B cell (primary cell): ENCODE results near the gene H1-8. TPM values are rescaled to one million over a fixed set of nuclear protein-coding genes. Genes with fewer than 3 reads are reported as not detected.

Experiments
- ATAC-seq: fragments of 200-7000 bp; cut with Tn5 transposase; one replicate; pipeline ENCODE4 v1.10.0; 2021; ENCODE audit warnings: low read depth, mild to moderate bottlenecking, moderate number of reproducible peaks, moderate library complexity
- CTCF ChIA-PET: fragments of 350-600 bp; sonication (Branson Sonifier 250); formaldehyde crosslinking; loops from one replicate; lab custom pipeline; 2021; ENCODE audit warnings: antibody characterized with exemption, inconsistent platforms; lab: Charles Lee
- POLR2A ChIA-PET: fragments of 350-600 bp; sonication (Branson Sonifier 250); formaldehyde crosslinking; loops from one replicate; lab custom pipeline; 2021; ENCODE audit warnings: antibody characterized with exemption; lab: Charles Lee
- DNase-seq: peaks from one replicate; pipeline ENCODE4 v3.0.0; 2013
- H2AFZ ChIP-seq: 2 replicates; pipeline ENCODE4 v1.6.1; 2012; ENCODE audit warnings: mild to moderate bottlenecking, low read depth, low read length; ENCODE audit not compliant: insufficient read depth, poor library complexity, severe bottlenecking
- H3K27ac ChIP-seq, 2 donors: 1 replicate in 1 of 2; 2 replicates in 1 of 2; pipeline ENCODE4 v1.5.1; 2012 to 2013; ENCODE audit warnings: low read length in 2 of 2, mild to moderate bottlenecking in 2 of 2, moderate library complexity in 1 of 2
- H3K27me3 ChIP-seq, 4 experiments: fragments of 200-600 bp in 1 of 4; sonication (generic) in 1 of 4; replicated peaks in 1 of 4; 1 replicate in 2 of 4; 2 replicates in 2 of 4; pipeline versions ENCODE4 v1.6.1 to v1.7.0; 2013 to 2016; ENCODE audit warnings: low read length in 3 of 4, mild to moderate bottlenecking in 2 of 4, mixed read lengths in 1 of 4, moderate library complexity in 1 of 4; ENCODE audit not compliant: insufficient read depth in 4 of 4, control insufficient read depth in 3 of 4; ENCODE audit errors: control extremely low read depth in 1 of 4
- H3K36me3 ChIP-seq, 2 experiments: replicated peaks in 1 of 2; 1 replicate in 1 of 2; 2 replicates in 1 of 2; pipeline versions ENCODE4 v1.6.1 to v1.7.1; 2013; ENCODE audit warnings: low read length in 1 of 2; ENCODE audit not compliant: insufficient read depth in 2 of 2, control insufficient read depth in 1 of 2; ENCODE audit errors: control extremely low read depth in 1 of 2, extremely low read depth in 1 of 2
- H3K4me1 ChIP-seq, 2 donors: fragments of 200-600 bp in 1 of 2; sonication (generic) in 1 of 2; 1 replicate in 1 of 2; 2 replicates in 1 of 2; pipeline versions ENCODE4 v1.5.1 to v1.6.1; 2013 to 2017; ENCODE audit warnings: low read length in 2 of 2; ENCODE audit not compliant: control insufficient read depth in 2 of 2, insufficient read depth in 2 of 2
- H3K4me2 ChIP-seq: replicated peaks from 2 replicates; pipeline ENCODE3; 2012; ENCODE audit warnings: mild to moderate bottlenecking, low read depth, low read length; ENCODE audit not compliant: poor library complexity, severe bottlenecking
- H3K4me3 ChIP-seq, 5 experiments: fragments of 200-600 bp in 1 of 5; sonication (generic) in 1 of 5; 1 replicate in 3 of 5; 2 replicates in 2 of 5; pipeline versions ENCODE4 v1.5.1 to v1.7.0; 2011 to 2016; ENCODE audit warnings: low read length in 4 of 5, mild to moderate bottlenecking in 4 of 5, low read depth in 2 of 5, control low read depth in 1 of 5, moderate library complexity in 1 of 5; ENCODE audit not compliant: insufficient read depth in 1 of 5; ENCODE audit errors: control extremely low read depth in 1 of 5, extremely low read depth in 1 of 5
- H3K79me2 ChIP-seq: fragments of 200-600 bp; sonication (generic); one replicate; pipeline ENCODE4 v1.6.0; 2016; ENCODE audit warnings: low read length; ENCODE audit not compliant: control insufficient read depth, insufficient read depth
- H3K9ac ChIP-seq: fragments of 200-600 bp; sonication (generic); 2 replicates; pipeline ENCODE4 v1.6.1; 2017; ENCODE audit warnings: mild to moderate bottlenecking, low read length, moderate library complexity
- H3K9me3 ChIP-seq, 3 donors: one replicate each; pipeline versions ENCODE4 v1.6.1 to v1.7.1; 2013; ENCODE audit warnings: low read length in 2 of 3; ENCODE audit not compliant: control insufficient read depth in 2 of 3, insufficient read depth in 1 of 3; ENCODE audit errors: control extremely low read depth in 1 of 3
- H4K20me1 ChIP-seq: 2 replicates; pipeline ENCODE4 v1.6.0; 2012; ENCODE audit warnings: mild to moderate bottlenecking, low read length; ENCODE audit not compliant: insufficient read depth, control insufficient read depth, poor library complexity, severe bottlenecking
- H3K27ac Mint-ChIP-seq: one replicate; pipeline ENCODE4 v1.8.0; 2021; ENCODE audit warnings: mixed read lengths
- H3K27me3 Mint-ChIP-seq: one replicate; pipeline ENCODE4 v1.8.0; 2021; ENCODE audit warnings: mixed read lengths
- H3K4me1 Mint-ChIP-seq: one replicate; pipeline ENCODE4 v1.8.0; 2021; ENCODE audit warnings: mixed read lengths
- H3K4me3 Mint-ChIP-seq: one replicate; pipeline ENCODE4 v1.8.0; 2021; ENCODE audit warnings: mixed read lengths
- H3K9me3 Mint-ChIP-seq: one replicate; pipeline ENCODE4 v1.8.0; 2022; ENCODE audit warnings: mixed read lengths; ENCODE audit not compliant: insufficient read depth
- EZH2 ChIP-seq: IDR thresholded peaks from 2 replicates; pipeline ENCODE4 v1.6.1; 2012; ENCODE audit warnings: borderline replicate concordance, low read depth, mild to moderate bottlenecking, moderate library complexity, low read length; ENCODE audit not compliant: insufficient read depth, poor library complexity, severe bottlenecking
- WGBS: methylation state at CpG from one replicate; pipeline ENCODE4 v1.1.5; 2013; ENCODE audit warnings: missing lambda C conversion rate; ENCODE audit not compliant: insufficient coverage; 5-methylcytosine and 5-hydroxymethylcytosine counted together
- intact Hi-C: fragments of 100-400 bp; cut with micrococcal nuclease; formaldehyde crosslinking; loops from one replicate; pipeline ENCODE4 v1.10.0; 2022
- polyA plus RNA-seq: library from polyadenylated mRNA; depleted of rRNA; stranded (reverse); fragments of >200 nt; gene quantifications from 2 replicates; pipeline ENCODE4 v1.2.3, GENCODE V29; 2012
- total RNA-seq, 2 donors: library from RNA; stranded (reverse); fragments of 120-200 nt in 1 of 2; gene quantifications; 1 replicate in 1 of 2; 2 replicates in 1 of 2; pipeline versions ENCODE4 v1.2.3 to v1.2.4, GENCODE V29; 2013 to 2022
- TF ChIP-seq, protein P1 (sequence below): fragments of 200-600 bp; IDR thresholded peaks from one replicate; pipeline ENCODE4 v1.8.0; 2022; ENCODE audit warnings: antibody characterized with exemption, mild to moderate bottlenecking

H1-8 gene
- total and polyA plus RNA-seq, 2 donors (not counting 1 experiment from before 2014, with no cell fraction given): not detected

DNA sequence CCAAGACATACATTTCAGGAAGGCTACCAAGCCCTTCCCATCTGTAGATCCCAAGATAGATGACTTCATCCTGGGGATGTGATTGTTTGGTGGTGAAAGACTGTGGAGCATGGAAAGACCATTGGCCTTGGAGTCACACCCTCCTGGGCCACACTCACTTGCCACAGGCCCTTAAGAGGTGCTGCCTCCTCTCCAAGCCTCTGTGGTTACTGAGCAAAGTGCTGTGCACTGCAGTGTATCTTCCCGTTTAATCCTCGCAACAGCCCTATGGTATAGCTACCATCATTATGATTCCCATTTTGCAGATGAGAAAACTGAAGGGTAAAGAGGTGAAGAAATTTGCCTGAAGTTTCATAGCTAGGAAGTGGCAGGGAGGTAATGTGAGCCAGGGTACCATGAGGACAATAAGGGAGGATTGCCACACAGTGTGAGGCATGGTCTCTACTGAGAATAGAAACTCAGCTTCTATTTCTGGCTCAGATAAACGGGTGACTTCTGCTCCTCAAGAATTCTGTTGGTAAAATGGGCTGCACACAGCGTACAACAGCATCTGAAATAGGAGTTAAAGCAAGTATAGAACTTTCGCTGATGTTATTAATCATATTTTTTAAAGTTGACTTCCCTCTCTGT lies 38.4 kb upstream of the H1-8 start:
- DNase-seq (no peak), ATAC-seq (no peak)
- POLR2A ChIA-PET: no interaction called here
- H4K20me1 ChIP-seq: no peaks in the 10 kb centered on the region
- no peak overlapping the region for H3K27ac Mint-ChIP-seq
- H3K9me3 ChIP-seq: no peaks in the 10 kb centered on the region
- no peak overlapping the region for H3K27ac ChIP-seq
- intact Hi-C loops: no loop called here
- H3K4me1 ChIP-seq: no peaks in the 10 kb centered on the region
- no peaks in the 10 kb centered on the region for H3K27me3 ChIP-seq
- H3K9me3 Mint-ChIP-seq: no peaks in the 10 kb centered on the region
- H3K4me3 ChIP-seq: no peak overlapping the region
- no peak overlapping the region for H3K4me3 Mint-ChIP-seq
- CTCF ChIA-PET: no interaction called here
- TF ChIP-seq, protein P1, sequence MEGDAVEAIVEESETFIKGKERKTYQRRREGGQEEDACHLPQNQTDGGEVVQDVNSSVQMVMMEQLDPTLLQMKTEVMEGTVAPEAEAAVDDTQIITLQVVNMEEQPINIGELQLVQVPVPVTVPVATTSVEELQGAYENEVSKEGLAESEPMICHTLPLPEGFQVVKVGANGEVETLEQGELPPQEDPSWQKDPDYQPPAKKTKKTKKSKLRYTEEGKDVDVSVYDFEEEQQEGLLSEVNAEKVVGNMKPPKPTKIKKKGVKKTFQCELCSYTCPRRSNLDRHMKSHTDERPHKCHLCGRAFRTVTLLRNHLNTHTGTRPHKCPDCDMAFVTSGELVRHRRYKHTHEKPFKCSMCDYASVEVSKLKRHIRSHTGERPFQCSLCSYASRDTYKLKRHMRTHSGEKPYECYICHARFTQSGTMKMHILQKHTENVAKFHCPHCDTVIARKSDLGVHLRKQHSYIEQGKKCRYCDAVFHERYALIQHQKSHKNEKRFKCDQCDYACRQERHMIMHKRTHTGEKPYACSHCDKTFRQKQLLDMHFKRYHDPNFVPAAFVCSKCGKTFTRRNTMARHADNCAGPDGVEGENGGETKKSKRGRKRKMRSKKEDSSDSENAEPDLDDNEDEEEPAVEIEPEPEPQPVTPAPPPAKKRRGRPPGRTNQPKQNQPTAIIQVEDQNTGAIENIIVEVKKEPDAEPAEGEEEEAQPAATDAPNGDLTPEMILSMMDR: no peak
- no peak for TF ChIP-seq EZH2
- H3K36me3 ChIP-seq: peaks cover 0 to 8% of the 10 kb centered on the region in 2 experiments
- no peaks in the 10 kb centered on the region for H3K27me3 Mint-ChIP-seq
- H3K79me2 ChIP-seq: no peaks in the 10 kb centered on the region
- H3K9ac ChIP-seq: no peak overlapping the region
- no CpG with 5 or more reads among the region's 5 CpGs for WGBS
- H2AFZ ChIP-seq: no peak overlapping the region
- H3K4me1 Mint-ChIP-seq: no peaks in the 10 kb centered on the region
- no peak overlapping the region for H3K4me2 ChIP-seq

DNA sequence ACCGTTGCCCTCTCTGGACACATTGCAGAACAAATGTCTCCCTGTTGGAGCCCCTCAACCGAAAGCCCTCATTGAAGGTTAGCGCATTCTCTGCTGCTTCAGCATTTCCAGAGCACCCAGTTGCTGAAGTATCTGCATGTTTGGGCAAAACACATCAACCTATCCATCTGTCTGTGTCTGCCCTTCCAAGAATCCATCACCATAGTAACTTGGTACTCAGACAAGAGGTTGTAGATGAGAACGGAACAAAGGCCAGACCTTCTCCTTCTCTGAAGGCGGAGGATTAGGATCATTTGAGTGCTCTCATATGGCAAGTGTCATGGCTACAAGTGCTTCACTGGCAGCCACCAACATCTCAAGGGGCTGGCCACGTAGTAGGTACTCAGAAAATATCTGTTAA lies 37.6 kb upstream of the H1-8 start:
- POLR2A ChIA-PET: no interaction called here
- H3K27ac Mint-ChIP-seq: no peak overlapping the region
- H3K27me3 ChIP-seq: no peaks in the 10 kb centered on the region

More for the DNA sequence above, 37.6 kb upstream of the H1-8 start:
- Histone ChIP-seq H3K27ac (no peak overlapping the region), H2AFZ (no peak overlapping the region), H3K9ac (no peak overlapping the region), H3K4me3 (no peak overlapping the region), H3K9me3 (no peaks in the 10 kb centered on the region), H3K79me2 (no peaks in the 10 kb centered on the region), H3K36me3 (peaks cover 0 to 8% of the 10 kb centered on the region in 2 experiments), H3K4me1 (no peaks in the 10 kb centered on the region), H4K20me1 (no peaks in the 10 kb centered on the region), H3K4me2 (no peak overlapping the region)
- intact Hi-C loops: no loop called here
- ATAC-seq (no peak), DNase-seq (no peak)
- no peak overlapping the region for H3K4me3 Mint-ChIP-seq
- no peaks in the 10 kb centered on the region for H3K27me3 Mint-ChIP-seq
- WGBS: 100% methylated on average over 6 of the region's 6 CpGs
- H3K9me3 Mint-ChIP-seq: no peaks in the 10 kb centered on the region
- no peak for TF ChIP-seq EZH2
- TF ChIP-seq, protein P1: no peak
- CTCF ChIA-PET: no interaction called here
- H3K4me1 Mint-ChIP-seq: no peaks in the 10 kb centered on the region
